Loucy (cell line): Measurements from ENCODE around the gene DBNDD1.

Experiments used
- H2AFZ ChIP-seq: fragments of 200-600 bp; sonication (generic); 2 replicates; pipeline ENCODE4 v1.6.0; 2016; ENCODE audit warnings: antibody characterized with exemption, mild to moderate bottlenecking, low read length, moderate library complexity
- H3F3A ChIP-seq: fragments of 200-600 bp; 2 replicates; pipeline ENCODE4 v1.6.0; 2016; ENCODE audit warnings: antibody characterized with exemption, low read depth, mild to moderate bottlenecking
- H3K27me3 ChIP-seq: fragments of 200-600 bp; sonication (generic); 2 replicates; pipeline ENCODE4 v1.6.1; 2014; ENCODE audit warnings: low read length, mild to moderate bottlenecking; ENCODE audit not compliant: insufficient read depth, poor library complexity, severe bottlenecking
- H3K36me3 ChIP-seq: fragments of 200-600 bp; sonication (generic); 2 replicates; pipeline ENCODE4 v1.6.1; 2016; ENCODE audit warnings: low read length; ENCODE audit not compliant: insufficient read depth
- H3K4me1 ChIP-seq: fragments of 200-600 bp; sonication (generic); 2 replicates; pipeline ENCODE4 v1.5.1; 2014; ENCODE audit warnings: low read length, mild to moderate bottlenecking; ENCODE audit not compliant: insufficient read depth, poor library complexity, severe bottlenecking
- H3K4me2 ChIP-seq: fragments of 200-600 bp; sonication (generic); 2 replicates; pipeline ENCODE4 v1.6.0; 2014; ENCODE audit warnings: antibody characterized with exemption, low read length, low read depth, mild to moderate bottlenecking; ENCODE audit not compliant: poor library complexity, severe bottlenecking
- H3K4me3 ChIP-seq: fragments of 200-600 bp; sonication (generic); 2 replicates; pipeline ENCODE4 v1.5.1; 2014; ENCODE audit warnings: low read length, mild to moderate bottlenecking, mixed read lengths; ENCODE audit not compliant: poor library complexity, severe bottlenecking
- H3K79me2 ChIP-seq: fragments of 200-600 bp; sonication (generic); 2 replicates; pipeline ENCODE4 v1.6.1; 2014; ENCODE audit warnings: low read length; ENCODE audit not compliant: insufficient read depth
- H3K9ac ChIP-seq: fragments of 200-600 bp; sonication (generic); 2 replicates; pipeline ENCODE4 v1.6.0; 2014; ENCODE audit warnings: mild to moderate bottlenecking, low read depth, low read length, moderate library complexity; ENCODE audit not compliant: poor library complexity, severe bottlenecking
- H3K9me2 ChIP-seq: fragments of 200-600 bp; sonication (generic); replicated peaks from 2 replicates; pipeline ENCODE4 v1.6.1; 2016; ENCODE audit warnings: low read depth, low read length, mixed read lengths
- H3K9me3 ChIP-seq: fragments of 200-600 bp; sonication (generic); 2 replicates; pipeline ENCODE4 v1.6.1; 2014; ENCODE audit warnings: mild to moderate bottlenecking, antibody characterized with exemption, low read length, low read depth; ENCODE audit not compliant: insufficient read depth
- H4K20me1 ChIP-seq: fragments of 200-600 bp; sonication (generic); 2 replicates; pipeline ENCODE4 v1.6.0; 2014; ENCODE audit warnings: antibody characterized with exemption, low read length, mild to moderate bottlenecking; ENCODE audit not compliant: insufficient read depth, poor library complexity, severe bottlenecking
- CTCF ChIP-seq: fragments of 200-600 bp; sonication (generic); conservative IDR thresholded peaks from 2 replicates; pipeline ENCODE4 v1.5.1; 2014; ENCODE audit warnings: mild to moderate bottlenecking, antibody characterized with exemption, low read length
- EZH2phosphoT487 ChIP-seq: fragments of 200-600 bp; IDR thresholded peaks from 2 replicates; pipeline ENCODE4 v1.6.1; 2018; ENCODE audit warnings: antibody characterized with exemption, mild to moderate bottlenecking, moderate library complexity, borderline replicate concordance

DBNDD1 gene

GRCh38 chr16:89973654-89974335 lies 45.5 kb downstream of the DBNDD1 start:
- peaks cover 6% of the 10 kb centered on the region for H4K20me1 ChIP-seq
- H3K4me2 ChIP-seq = peak overlapping the region; percentile 88
- H3K9me3 ChIP-seq = no peaks in the 10 kb centered on the region
- no peaks in the 10 kb centered on the region for H3K9me2 ChIP-seq
- H3K9ac ChIP-seq = peak overlapping the region; percentile 94
- peaks cover 42% of the 10 kb centered on the region for H3K79me2 ChIP-seq
- peaks cover 19% of the 10 kb centered on the region for H3K4me1 ChIP-seq
- TF ChIP-seq EZH2phosphoT487 (no peak), CTCF (no peak)
- peaks cover 5% of the 10 kb centered on the region; the same call in 1 of the 2 replicates for H3K36me3 ChIP-seq
- peak overlapping the region; percentile 97 for H3K4me3 ChIP-seq
- no peaks in the 10 kb centered on the region for H3K27me3 ChIP-seq
- H3F3A ChIP-seq = no peaks in the 10 kb centered on the region
- H2AFZ ChIP-seq = no peak overlapping the region

- H3K9ac ChIP-seq = peak overlapping the region; percentile 94
- peaks cover 5% of the 10 kb centered on the region; the same call in 1 of the 2 replicates for H3K36me3 ChIP-seq
- no peaks in the 10 kb centered on the region for H3K9me2 ChIP-seq
- TF ChIP-seq CTCF (no peak), EZH2phosphoT487 (no peak)
- H3K27me3 ChIP-seq = no peaks in the 10 kb centered on the region
- peak overlapping the region; percentile 95 for H2AFZ ChIP-seq
- H4K20me1 ChIP-seq = peaks cover 6% of the 10 kb centered on the region
- H3K79me2 ChIP-seq = peaks cover 42% of the 10 kb centered on the region
- H3K4me3 ChIP-seq = peak overlapping the region; percentile 97
- peaks cover 19% of the 10 kb centered on the region for H3K4me1 ChIP-seq
- H3K4me2 ChIP-seq = peak overlapping the region; percentile 88
- H3K9me3 ChIP-seq = no peaks in the 10 kb centered on the region
- H3F3A ChIP-seq = no peaks in the 10 kb centered on the region
Observed at GRCh38 chr16:89973235-89973634, 46.0 kb downstream of the DBNDD1 start.

- no peaks in the 10 kb centered on the region for H3K9me3 ChIP-seq
- H2AFZ ChIP-seq = peak overlapping the region; percentile 95
- H3K36me3 ChIP-seq = no peaks in the 10 kb centered on the region
- H3K9ac ChIP-seq = peak overlapping the region; percentile 94
- H3K79me2 ChIP-seq = peaks cover 42% of the 10 kb centered on the region
- H3K9me2 ChIP-seq = no peaks in the 10 kb centered on the region
- peak overlapping the region; percentile 97 for H3K4me3 ChIP-seq
- H3K4me1 ChIP-seq = peaks cover 19% of the 10 kb centered on the region
- no peaks in the 10 kb centered on the region for H3K27me3 ChIP-seq
- no peaks in the 10 kb centered on the region for H3F3A ChIP-seq
- H4K20me1 ChIP-seq = peaks cover 6% of the 10 kb centered on the region
- TF ChIP-seq EZH2phosphoT487 (no peak), CTCF (no peak)
- H3K4me2 ChIP-seq = peak overlapping the region; percentile 89
Observed at GRCh38 chr16:89972244-89973234, 46.7 kb downstream of the DBNDD1 start.
